Type B pancreatic cell (in vitro differentiated cells): Measurements from ENCODE around the gene PHLDB3. TPM values are rescaled to one million over a fixed set of nuclear protein-coding genes. Genes with fewer than 3 reads are reported as not detected.

Experiments
- DNase-seq: peaks from one replicate; pipeline ENCODE4 v3.0.0; 2021; ENCODE audit warnings: mixed read lengths; ENCODE audit not compliant: unreplicated experiment; ENCODE audit errors: extremely low spot score
- H3K27ac Mint-ChIP-seq: 2 replicates; pipeline ENCODE4 v1.8.0; 2021; ENCODE audit warnings: mild to moderate bottlenecking, mixed read lengths
- H3K27me3 Mint-ChIP-seq: 2 replicates; pipeline ENCODE4 v1.8.0; 2021; ENCODE audit warnings: mixed read lengths
- H3K36me3 Mint-ChIP-seq: 2 replicates; pipeline ENCODE4 v1.8.0; 2021; ENCODE audit warnings: mixed read lengths
- H3K4me1 Mint-ChIP-seq: one replicate; pipeline ENCODE4 v1.8.0; 2021; ENCODE audit warnings: mixed read lengths; ENCODE audit not compliant: unreplicated experiment
- H3K4me3 Mint-ChIP-seq: 2 replicates; pipeline ENCODE4 v1.8.0; 2021; ENCODE audit warnings: mild to moderate bottlenecking, mixed read lengths
- H3K9me3 Mint-ChIP-seq: 2 replicates; pipeline ENCODE4 v1.8.0; 2021; ENCODE audit warnings: mixed read lengths
- total RNA-seq: library from RNA; stranded (reverse); gene quantifications from 2 replicates; pipeline ENCODE4 v1.2.1, GENCODE V29; 2021; ENCODE audit warnings: low replicate concordance
- TF ChIP-seq, protein P1 (sequence below): fragments of 200-600 bp; sonication (generic); conservative IDR thresholded peaks from 2 replicates; pipeline ENCODE4 v1.5.0; 2021; ENCODE audit warnings: antibody characterized with exemption, mild to moderate bottlenecking

The PHLDB3 gene
- total RNA-seq, 1 donor from 2014 or later = 37.9 TPM

DNA sequence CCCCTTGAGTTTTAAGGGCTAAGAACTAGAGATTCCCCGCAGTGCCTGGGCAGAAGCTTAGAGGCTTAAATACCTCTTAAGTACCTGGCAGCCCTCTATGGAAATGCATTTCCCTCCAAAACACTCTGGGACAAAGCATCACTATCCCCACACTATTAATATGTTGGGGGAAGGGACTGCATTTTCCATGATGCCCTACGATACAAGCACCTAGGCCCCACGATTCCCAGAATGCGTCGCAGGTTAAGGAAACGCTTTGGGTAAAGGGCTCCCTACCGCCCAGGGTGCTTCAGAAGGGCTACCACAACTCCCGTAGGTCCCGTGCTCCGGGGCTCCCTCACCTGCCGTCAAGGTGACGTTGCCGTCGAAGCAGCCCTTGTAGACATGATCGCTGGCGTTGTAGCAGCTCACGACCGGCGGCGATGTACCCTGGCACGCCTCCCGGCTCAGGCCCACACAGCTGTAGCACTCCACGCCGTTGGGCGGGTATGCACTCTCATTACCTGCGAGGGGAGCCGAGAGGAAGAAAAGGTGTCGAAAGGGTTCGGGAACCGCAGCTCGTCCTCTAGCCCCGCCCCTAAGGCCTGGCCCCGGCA, 41.7 kb downstream of the PHLDB3 start:
- Mint-ChIP-seq H3K36me3 (no peaks in the 10 kb centered on the region), H3K27me3 (peaks cover 3% of the 10 kb centered on the region), H3K9me3 (no peaks in the 10 kb centered on the region), H3K4me3 (peak overlapping the region; percentile 96), H3K27ac (peak overlapping the region; percentile 95), H3K4me1 (peaks cover 17% of the 10 kb centered on the region)
- TF ChIP-seq, protein P1, sequence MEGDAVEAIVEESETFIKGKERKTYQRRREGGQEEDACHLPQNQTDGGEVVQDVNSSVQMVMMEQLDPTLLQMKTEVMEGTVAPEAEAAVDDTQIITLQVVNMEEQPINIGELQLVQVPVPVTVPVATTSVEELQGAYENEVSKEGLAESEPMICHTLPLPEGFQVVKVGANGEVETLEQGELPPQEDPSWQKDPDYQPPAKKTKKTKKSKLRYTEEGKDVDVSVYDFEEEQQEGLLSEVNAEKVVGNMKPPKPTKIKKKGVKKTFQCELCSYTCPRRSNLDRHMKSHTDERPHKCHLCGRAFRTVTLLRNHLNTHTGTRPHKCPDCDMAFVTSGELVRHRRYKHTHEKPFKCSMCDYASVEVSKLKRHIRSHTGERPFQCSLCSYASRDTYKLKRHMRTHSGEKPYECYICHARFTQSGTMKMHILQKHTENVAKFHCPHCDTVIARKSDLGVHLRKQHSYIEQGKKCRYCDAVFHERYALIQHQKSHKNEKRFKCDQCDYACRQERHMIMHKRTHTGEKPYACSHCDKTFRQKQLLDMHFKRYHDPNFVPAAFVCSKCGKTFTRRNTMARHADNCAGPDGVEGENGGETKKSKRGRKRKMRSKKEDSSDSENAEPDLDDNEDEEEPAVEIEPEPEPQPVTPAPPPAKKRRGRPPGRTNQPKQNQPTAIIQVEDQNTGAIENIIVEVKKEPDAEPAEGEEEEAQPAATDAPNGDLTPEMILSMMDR = no peak
- no peak for DNase-seq

GRCh38 chr19:43462383-43462782, 42.2 kb downstream of the PHLDB3 start:
- peaks cover 3% of the 10 kb centered on the region for H3K27me3 Mint-ChIP-seq

DNA sequence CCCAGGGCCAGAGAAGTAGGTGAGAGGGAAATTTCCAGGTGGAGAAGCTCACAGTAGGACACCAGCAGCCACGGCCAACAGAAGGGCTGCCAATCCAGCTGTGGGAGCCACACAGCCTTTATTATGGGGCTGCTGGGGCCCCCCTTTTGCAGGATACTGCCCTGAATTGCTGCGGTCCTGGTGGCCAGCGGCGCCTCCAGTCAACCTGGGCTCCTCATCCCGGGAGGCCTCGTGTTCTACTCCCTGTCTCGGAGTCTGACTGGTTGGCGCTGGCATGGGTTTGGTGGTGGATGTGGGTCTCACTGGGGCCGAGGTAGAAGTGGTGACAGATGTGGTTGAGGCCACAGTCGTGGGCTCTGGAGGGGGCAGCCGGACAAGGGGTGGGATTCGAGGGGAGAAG, 43.2 kb downstream of the PHLDB3 start:
- peak overlapping the region; percentile 48 for H3K27ac Mint-ChIP-seq
- no peaks in the 10 kb centered on the region for H3K36me3 Mint-ChIP-seq
- peaks cover 3% of the 10 kb centered on the region for H3K27me3 Mint-ChIP-seq
- H3K9me3 Mint-ChIP-seq = no peaks in the 10 kb centered on the region
- peaks cover 13% of the 10 kb centered on the region for H3K4me1 Mint-ChIP-seq
- DNase-seq = no peak
- H3K4me3 Mint-ChIP-seq = peak overlapping the region; percentile 41
- TF ChIP-seq, protein P1 = no peak

More at GRCh38 chr19:43462383-43462782, 42.2 kb downstream of the PHLDB3 start:
- H3K27ac Mint-ChIP-seq = peak overlapping the region; percentile 56
- peaks cover 16% of the 10 kb centered on the region for H3K4me1 Mint-ChIP-seq
- TF ChIP-seq, protein P1 = no peak
- no peaks in the 10 kb centered on the region for H3K36me3 Mint-ChIP-seq
- peak overlapping the region; percentile 96 for H3K4me3 Mint-ChIP-seq
- no peaks in the 10 kb centered on the region for H3K9me3 Mint-ChIP-seq
- no peak for DNase-seq

DNA sequence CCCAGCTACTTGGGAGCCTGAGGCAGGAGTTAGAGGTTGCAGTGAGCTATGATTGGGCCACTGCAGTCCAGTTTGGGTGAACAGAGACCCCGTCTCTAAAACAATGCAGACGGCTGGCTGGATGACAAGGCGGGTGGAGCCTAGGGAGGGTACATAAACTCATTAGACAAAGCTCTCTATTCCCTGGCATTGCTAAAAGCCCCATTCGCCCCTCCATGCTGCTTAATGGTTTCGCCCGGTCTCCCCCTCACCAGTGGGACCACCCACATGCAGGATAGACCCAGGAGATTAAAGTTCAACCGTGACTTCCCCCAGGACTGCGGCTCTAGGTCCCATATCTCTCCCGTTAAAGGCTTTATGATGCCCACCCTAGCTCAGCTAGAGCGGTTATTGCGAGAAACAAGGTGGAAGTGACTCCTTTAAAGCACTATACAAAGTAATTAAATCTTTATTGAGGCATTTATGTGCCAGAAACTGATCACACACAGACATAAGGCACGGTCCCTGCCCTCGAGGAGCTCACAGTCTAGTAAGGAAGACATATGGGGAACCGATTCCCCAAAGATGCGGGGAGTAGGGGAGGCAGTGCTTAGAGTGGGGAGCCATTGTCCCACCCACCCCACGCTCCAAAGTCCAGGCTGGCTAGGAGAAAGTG, 44.1 kb downstream of the PHLDB3 start:
- DNase-seq = no peak
- Mint-ChIP-seq H3K36me3 (no peaks in the 10 kb centered on the region), H3K27ac (peak overlapping the region; percentile 21), H3K4me1 (peaks cover 16% of the 10 kb centered on the region), H3K4me3 (peak overlapping the region; percentile 41), H3K27me3 (peaks cover 6% of the 10 kb centered on the region), H3K9me3 (no peaks in the 10 kb centered on the region)
- TF ChIP-seq, protein P1 = no peak

DNA sequence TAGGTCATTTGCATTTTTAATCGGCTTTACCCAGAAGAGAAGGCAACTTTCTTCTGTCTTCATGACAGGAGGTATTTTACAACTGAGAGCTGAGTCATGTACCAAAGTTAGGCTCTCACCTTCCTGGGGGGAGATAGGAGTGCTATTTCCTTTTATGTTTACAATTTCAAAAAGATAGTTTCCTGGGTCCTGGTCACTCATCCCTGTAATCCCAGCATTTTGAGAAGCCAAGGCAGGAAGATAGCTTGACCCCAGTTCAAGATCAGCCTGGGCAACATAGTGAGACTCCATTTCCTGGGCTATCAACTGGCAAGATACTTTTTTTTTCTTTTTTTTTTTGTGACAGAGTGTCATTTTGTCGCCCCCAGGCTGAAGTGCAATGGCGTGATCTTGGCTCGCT, 46.7 kb downstream of the PHLDB3 start:
- H3K9me3 Mint-ChIP-seq = no peaks in the 10 kb centered on the region

More for the DNA sequence above, 46.7 kb downstream of the PHLDB3 start:
- DNase-seq = no peak
- Mint-ChIP-seq H3K4me1 (peaks cover 15% of the 10 kb centered on the region), H3K4me3 (peak overlapping the region; percentile 44), H3K27ac (peak overlapping the region; percentile 81), H3K36me3 (no peaks in the 10 kb centered on the region), H3K27me3 (peaks cover 8% of the 10 kb centered on the region)
- TF ChIP-seq, protein P1 = no peak
